Measurements from ENCODE around the gene ZSCAN22. TPM values are rescaled to one million over a fixed set of nuclear protein-coding genes. Genes with fewer than 3 reads are reported as not detected.

Gene ZSCAN22
- total RNA-seq, 1 experiment from 2014 or later, result 4.0 TPM

- peak within 1 kb of the TSS; percentile 91 for H3K4me2 ChIP-seq (ENCODE audit: low read length)
- POLR2A ChIA-PET (ENCODE audit: unreplicated experiment), result interaction anchor here (0.6 to 1.8 kb wide), 5 partner anchors 16 to 181 kb away, joined by 3 to 7 read pairs (median 4); partner anchors contain the start of genes TRIM28 and ZNF544
- peak; percentile 94 for ATAC-seq
These were observed 35.6 kb downstream of the ZSCAN22 start, which contains the start of gene ZNF497 for GRCh38 chr19:58362272-58362994. Gene ZNF497 (minus strand): TSS chr19:58362751. CDS start chr19:58357635, 5,116 bp downstream.

GRCh38 chr19:58364146-58364545 lies 37.4 kb downstream of the ZSCAN22 start:
- H3K27ac ChIP-seq (ENCODE audit: low read length), result no peak overlapping the region
- H3K36me3 ChIP-seq (ENCODE audit: low read depth, low read length), result no peaks in the 10 kb centered on the region
- ATAC-seq, result no peak
- peaks cover 9% of the 10 kb centered on the region for H3K4me1 ChIP-seq (ENCODE audit: insufficient read depth, low read length)
- H3K79me2 ChIP-seq (ENCODE audit: low read length), result 0 out of 2 replicates have a peak, but pooled peaks cover 8% of the 10 kb centered on the region
- H3K9me3 ChIP-seq (ENCODE audit: low read length), result no peaks in the 10 kb centered on the region
- no peak overlapping the region for H2AFZ ChIP-seq (ENCODE audit: low read length)
- H3K4me3 ChIP-seq (ENCODE audit: low read length), result no peak overlapping the region
- CTCF ChIA-PET, result interaction anchor here (0.7 kb wide), 1 partner anchor 90 kb away, joined by 8 read pairs; no protein-coding TSS in a partner anchor
- no peaks in the 10 kb centered on the region for H3K9me2 ChIP-seq (replicated peaks; ENCODE audit: low read length)
- DNase-seq, result no peak
- no peak overlapping the region for H3K4me2 ChIP-seq (ENCODE audit: low read length)
- BruUV-seq (replicated peaks), result no TSS peak
- TF ChIP-seq EZH2phosphoT487 (IDR thresholded peaks at IDR 0.05; ENCODE audit: borderline replicate concordance, low read length), result no peak
- no peak for TF ChIP-seq CTCF (conservative IDR thresholded peaks at IDR 0.05; ENCODE audit: low read depth, low read length)
- TF ChIP-seq EZH2 (IDR thresholded peaks at IDR 0.05; ENCODE audit: low read length, unreplicated experiment), result no peak
- no peaks in the 10 kb centered on the region for H3K27me3 ChIP-seq (ENCODE audit: low read length)
- POLR2A ChIA-PET (ENCODE audit: unreplicated experiment), result interaction anchor here (0.6 kb wide), 1 partner anchor 975 kb away, joined by 3 read pairs; no protein-coding TSS in a partner anchor
- H3K9ac ChIP-seq (ENCODE audit: low read length), result no peak overlapping the region
- H4K20me1 ChIP-seq (ENCODE audit: low read length), result no peaks in the 10 kb centered on the region
- H3F3A ChIP-seq (ENCODE audit: low read length, unreplicated experiment), result no peaks in the 10 kb centered on the region
- intact Hi-C loops (cut with micrococcal nuclease), result no loop called here

More at GRCh38 chr19:58362272-58362994, 35.6 kb downstream of the ZSCAN22 start, which contains the start of gene ZNF497:
- peak within 1 kb of the TSS; percentile 78 for H3K27ac ChIP-seq (ENCODE audit: low read length)
- TF ChIP-seq EZH2phosphoT487 (IDR thresholded peaks at IDR 0.05; ENCODE audit: borderline replicate concordance, low read length) (no peak), CTCF (conservative IDR thresholded peaks at IDR 0.05; ENCODE audit: low read depth, low read length) (no peak)
- peak within 1 kb of the TSS; percentile 90 for H3K9ac ChIP-seq (ENCODE audit: low read length)
- H3F3A ChIP-seq (ENCODE audit: low read length, unreplicated experiment), result no peaks in the 10 kb centered on the region
- H3K36me3 ChIP-seq (ENCODE audit: low read depth, low read length), result no peaks in the 10 kb centered on the region
- peaks cover 9% of the 10 kb centered on the region for H3K4me1 ChIP-seq (ENCODE audit: insufficient read depth, low read length)
- BruUV-seq (replicated peaks), result TSS peak; percentile 81
- peak; percentile 99 for DNase-seq
- intact Hi-C loops (cut with micrococcal nuclease), result loop anchor here (1.0 kb wide), 1 partner anchor 19 kb away; the partner anchor contains the start of gene ZNF837
- H3K27me3 ChIP-seq (ENCODE audit: low read length), result no peaks in the 10 kb centered on the region
- peak within 1 kb of the TSS; percentile 79 for H3K4me3 ChIP-seq (ENCODE audit: low read length)
- 0 out of 2 replicates have a peak, but pooled peaks cover 8% of the 10 kb centered on the region for H3K79me2 ChIP-seq (ENCODE audit: low read length)
- H3K9me2 ChIP-seq (replicated peaks; ENCODE audit: low read length), result no peaks in the 10 kb centered on the region
- H3K9me3 ChIP-seq (ENCODE audit: low read length), result no peaks in the 10 kb centered on the region
- H2AFZ ChIP-seq (ENCODE audit: low read length), result peak within 1 kb of the TSS; percentile 83
- CTCF ChIA-PET, result interaction anchor here (0.6 to 1.3 kb wide), 3 partner anchors 40 to 157 kb away, joined by 3 to 5 read pairs (median 4); partner anchors contain the start of genes ZBTB45 and ZNF8
- H4K20me1 ChIP-seq (ENCODE audit: low read length), result no peaks in the 10 kb centered on the region

Data from PC-3 (cell line).